Measurements from ENCODE around the gene PHACTR2. TPM values are rescaled to one million over a fixed set of nuclear protein-coding genes. Genes with fewer than 3 reads are reported as not detected.

Gene PHACTR2
- total RNA-seq, 2 experiments from 2014 or later: 19.6 to 25.0 TPM

- H3K27ac ChIP-seq (ENCODE audit: low read depth in 1 of 2, low read length in 2 of 2): no peak overlapping the region
- Mint-ChIP-seq H3K36me3 (ENCODE audit: low read depth) (no peaks in the 10 kb centered on the region), H3K4me3 (no peak overlapping the region), H3K27ac (no peak overlapping the region), H3K4me1 (ENCODE audit: low read depth) (peaks cover 57% of the 10 kb centered on the region), H3K9me3 (no peaks in the 10 kb centered on the region), H3K27me3 (no peaks in the 10 kb centered on the region)
- H3K4me3 ChIP-seq (ENCODE audit: low read length): no peak overlapping the region
- peaks cover 11% of the 10 kb centered on the region for H3K4me1 ChIP-seq (ENCODE audit: insufficient read depth, low read length)
- CTCF ChIA-PET: no interaction called here
- no peaks in the 10 kb centered on the region for H3K36me3 ChIP-seq (ENCODE audit: insufficient read depth, low read length)
- no peaks in the 10 kb centered on the region for H3K9me3 ChIP-seq (ENCODE audit: control insufficient read depth in 1 of 2, insufficient read depth in 1 of 2, low read length in 2 of 2)
- TF ChIP-seq, protein P1, sequence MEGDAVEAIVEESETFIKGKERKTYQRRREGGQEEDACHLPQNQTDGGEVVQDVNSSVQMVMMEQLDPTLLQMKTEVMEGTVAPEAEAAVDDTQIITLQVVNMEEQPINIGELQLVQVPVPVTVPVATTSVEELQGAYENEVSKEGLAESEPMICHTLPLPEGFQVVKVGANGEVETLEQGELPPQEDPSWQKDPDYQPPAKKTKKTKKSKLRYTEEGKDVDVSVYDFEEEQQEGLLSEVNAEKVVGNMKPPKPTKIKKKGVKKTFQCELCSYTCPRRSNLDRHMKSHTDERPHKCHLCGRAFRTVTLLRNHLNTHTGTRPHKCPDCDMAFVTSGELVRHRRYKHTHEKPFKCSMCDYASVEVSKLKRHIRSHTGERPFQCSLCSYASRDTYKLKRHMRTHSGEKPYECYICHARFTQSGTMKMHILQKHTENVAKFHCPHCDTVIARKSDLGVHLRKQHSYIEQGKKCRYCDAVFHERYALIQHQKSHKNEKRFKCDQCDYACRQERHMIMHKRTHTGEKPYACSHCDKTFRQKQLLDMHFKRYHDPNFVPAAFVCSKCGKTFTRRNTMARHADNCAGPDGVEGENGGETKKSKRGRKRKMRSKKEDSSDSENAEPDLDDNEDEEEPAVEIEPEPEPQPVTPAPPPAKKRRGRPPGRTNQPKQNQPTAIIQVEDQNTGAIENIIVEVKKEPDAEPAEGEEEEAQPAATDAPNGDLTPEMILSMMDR (IDR thresholded peaks at IDR 0.05): no peak
- no peaks in the 10 kb centered on the region for H3K27me3 ChIP-seq (ENCODE audit: control insufficient read depth in 1 of 2, insufficient read depth in 2 of 2, low read length in 2 of 2)
- ATAC-seq (ENCODE audit: poor library complexity): no peak
- DNase-seq: no peak
- intact Hi-C loops (cut with DNase I, micrococcal nuclease): no loop called here
- POLR2A ChIA-PET: no interaction called here
Measured at GRCh38 chr6:143691900-143692636, 14.3 kb downstream of the PHACTR2 start.

DNA sequence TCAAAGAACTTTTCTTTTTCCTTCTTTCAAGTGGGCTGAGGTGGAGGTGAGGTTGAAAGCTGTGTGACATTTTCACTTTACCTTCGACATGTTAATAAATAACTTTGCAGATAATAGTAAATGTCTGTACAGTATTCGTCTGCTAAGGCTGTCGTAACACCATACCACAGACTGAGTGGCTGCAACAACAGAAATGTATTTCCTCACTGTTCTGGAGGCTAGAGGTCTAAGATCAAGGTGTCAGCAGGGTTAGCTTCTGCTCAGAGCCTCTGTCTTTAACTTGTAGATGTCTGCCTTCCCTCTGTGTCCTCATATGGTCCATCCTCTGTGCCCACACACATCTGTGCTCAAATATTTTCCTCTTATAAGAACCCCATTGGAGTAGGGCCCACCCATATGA, 14.9 kb downstream of the PHACTR2 start:
- TF ChIP-seq, protein P1 (IDR thresholded peaks at IDR 0.05): no peak

DNA sequence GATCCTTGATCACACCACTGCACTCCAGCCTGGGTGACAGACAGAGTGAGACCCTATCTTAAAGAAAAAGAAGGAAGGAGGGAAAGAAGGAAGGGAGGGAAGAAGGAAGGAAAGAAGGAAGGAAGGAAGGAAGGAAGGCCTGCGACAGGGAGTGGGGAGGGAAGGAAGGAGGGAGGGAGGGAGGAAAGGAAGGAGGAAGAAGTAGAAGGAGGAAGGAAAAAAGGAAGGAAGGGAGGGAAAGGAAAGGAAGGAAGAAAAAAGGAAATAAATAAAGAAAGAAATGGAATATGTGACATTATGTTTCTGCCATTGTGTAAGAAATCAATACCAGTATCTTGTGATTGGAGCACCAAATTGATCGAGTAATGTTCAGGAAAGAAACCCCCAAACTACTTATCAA, 16.2 kb downstream of the PHACTR2 start:
- POLR2A ChIA-PET: no interaction called here
- Mint-ChIP-seq H3K4me1 (ENCODE audit: low read depth) (peaks cover 54% of the 10 kb centered on the region), H3K4me3 (no peak overlapping the region), H3K36me3 (ENCODE audit: low read depth) (no peaks in the 10 kb centered on the region), H3K27me3 (no peaks in the 10 kb centered on the region), H3K27ac (no peak overlapping the region), H3K9me3 (no peaks in the 10 kb centered on the region)
- Histone ChIP-seq H3K4me1 (ENCODE audit: insufficient read depth, low read length) (peaks cover 7% of the 10 kb centered on the region), H3K4me3 (ENCODE audit: low read length) (no peak overlapping the region), H3K36me3 (ENCODE audit: insufficient read depth, low read length) (no peaks in the 10 kb centered on the region), H3K27ac (ENCODE audit: low read depth in 1 of 2, low read length in 2 of 2) (no peak overlapping the region), H3K9me3 (ENCODE audit: control insufficient read depth in 1 of 2, insufficient read depth in 1 of 2, low read length in 2 of 2) (no peaks in the 10 kb centered on the region), H3K27me3 (ENCODE audit: control insufficient read depth in 1 of 2, insufficient read depth in 2 of 2, low read length in 2 of 2) (no peaks in the 10 kb centered on the region)
- TF ChIP-seq, protein P1 (IDR thresholded peaks at IDR 0.05): no peak
- DNase-seq: no peak
- intact Hi-C loops (cut with DNase I, micrococcal nuclease): no loop called here
- no peak for ATAC-seq (ENCODE audit: poor library complexity)
- CTCF ChIA-PET: no interaction called here

More for the DNA sequence above, 14.9 kb downstream of the PHACTR2 start:
- H3K27me3 ChIP-seq (ENCODE audit: control insufficient read depth in 1 of 2, insufficient read depth in 2 of 2, low read length in 2 of 2): no peaks in the 10 kb centered on the region
- POLR2A ChIA-PET: no interaction called here
- Mint-ChIP-seq H3K9me3 (no peaks in the 10 kb centered on the region), H3K27ac (no peak overlapping the region), H3K36me3 (ENCODE audit: low read depth) (no peaks in the 10 kb centered on the region), H3K4me3 (no peak overlapping the region), H3K4me1 (ENCODE audit: low read depth) (peaks cover 58% of the 10 kb centered on the region), H3K27me3 (no peaks in the 10 kb centered on the region)
- peaks cover 11% of the 10 kb centered on the region for H3K4me1 ChIP-seq (ENCODE audit: insufficient read depth, low read length)
- no peak overlapping the region for H3K4me3 ChIP-seq (ENCODE audit: low read length)
- intact Hi-C loops (cut with DNase I, micrococcal nuclease): no loop called here
- no peak overlapping the region for H3K27ac ChIP-seq (ENCODE audit: low read depth in 1 of 2, low read length in 2 of 2)
- ATAC-seq (ENCODE audit: poor library complexity): no peak
- no peak for DNase-seq
- no peaks in the 10 kb centered on the region for H3K36me3 ChIP-seq (ENCODE audit: insufficient read depth, low read length)
- CTCF ChIA-PET: no interaction called here
- H3K9me3 ChIP-seq (ENCODE audit: control insufficient read depth in 1 of 2, insufficient read depth in 1 of 2, low read length in 2 of 2): no peaks in the 10 kb centered on the region

Data from CD4-positive, alpha-beta T cell (primary cell).